HEK293T (cell line): ENCODE measurements around the gene OVCA2.

Experiments
- CTCF ChIA-PET: fragments of 350-600 bp; formaldehyde crosslinking; extraction: SDS; loops from one replicate; lab custom pipeline; 2021; ENCODE audit warnings: antibody characterized with exemption, inconsistent platforms; lab: Yijun Ruan, JAX
- POLR2A ChIA-PET: fragments of 350-600 bp; formaldehyde crosslinking; extraction: SDS; loops from one replicate; lab custom pipeline; 2020; ENCODE audit warnings: antibody characterized with exemption, inconsistent platforms; lab: Yijun Ruan, JAX
- DNase-seq: peaks from one replicate; pipeline ENCODE4 v3.0.0; 2012; ENCODE audit warnings: mixed read lengths; ENCODE audit errors: extremely low spot score
- ARNT ChIP-seq: fragments of 450-650 bp; IDR thresholded peaks from 2 replicates; pipeline ENCODE4 v1.6.1; 2017; ENCODE audit warnings: mild to moderate bottlenecking
- BHLHE40 ChIP-seq: fragments of 450-650 bp; IDR thresholded peaks from 2 replicates; pipeline ENCODE4 v1.6.1; 2016; ENCODE audit warnings: mild to moderate bottlenecking, moderate library complexity, borderline replicate concordance
- CTBP1 ChIP-seq: fragments of 450-650 bp; IDR thresholded peaks from 2 replicates; pipeline ENCODE4 v1.6.1; 2016; ENCODE audit warnings: borderline replicate concordance
- ELF4 ChIP-seq: fragments of 450-650 bp; IDR thresholded peaks from 2 replicates; pipeline ENCODE4 v1.6.1; 2017; ENCODE audit warnings: antibody characterized with exemption
- FOXA1 ChIP-seq: fragments of 450-650 bp; IDR thresholded peaks from 2 replicates; pipeline ENCODE4 v1.6.1; 2016; ENCODE audit warnings: mild to moderate bottlenecking
- FOXK2 ChIP-seq: fragments of 450-650 bp; IDR thresholded peaks from 2 replicates; pipeline ENCODE4 v1.6.1; 2016; ENCODE audit warnings: mild to moderate bottlenecking
- FOXM1 ChIP-seq: fragments of 450-650 bp; IDR thresholded peaks from 2 replicates; pipeline ENCODE4 v1.6.1; 2017; ENCODE audit warnings: mild to moderate bottlenecking, borderline replicate concordance
- HDGF ChIP-seq: fragments of 450-650 bp; IDR thresholded peaks from 2 replicates; pipeline ENCODE4 v1.6.1; 2017; ENCODE audit warnings: antibody characterized with exemption, borderline replicate concordance
- L3MBTL2 ChIP-seq: fragments of 450-650 bp; conservative IDR thresholded peaks from 2 replicates; pipeline ENCODE4 v1.6.1; 2016; ENCODE audit warnings: mild to moderate bottlenecking
- LEF1 ChIP-seq: fragments of 450-650 bp; IDR thresholded peaks from 2 replicates; pipeline ENCODE4 v1.6.1; 2017; ENCODE audit warnings: mild to moderate bottlenecking, borderline replicate concordance
- NFRKB ChIP-seq: fragments of 450-650 bp; IDR thresholded peaks from 2 replicates; pipeline ENCODE4 v1.6.1; 2016; ENCODE audit warnings: mild to moderate bottlenecking, moderate library complexity
- PKNOX1 ChIP-seq: fragments of 450-650 bp; IDR thresholded peaks from 2 replicates; pipeline ENCODE4 v1.6.1; 2016
- SP1 ChIP-seq: fragments of 450-650 bp; IDR thresholded peaks from 2 replicates; pipeline ENCODE4 v1.6.1; 2017
- SUZ12 ChIP-seq: fragments of 450-650 bp; IDR thresholded peaks from 2 replicates; pipeline ENCODE4 v1.6.1; 2016; ENCODE audit warnings: mild to moderate bottlenecking
- TARDBP ChIP-seq: fragments of 450-650 bp; IDR thresholded peaks from 2 replicates; pipeline ENCODE4 v1.6.1; 2016
- ZNF384 ChIP-seq: fragments of 450-650 bp; IDR thresholded peaks from 2 replicates; pipeline ENCODE4 v1.6.1; 2016

Gene OVCA2

GRCh38 chr17:2074919-2075318, 33.1 kb downstream of the OVCA2 start:
- ChIA-PET POLR2A (no interaction called here), CTCF (no interaction called here)
- TF ChIP-seq PKNOX1 = no peak
- no peak for TF ChIP-seq ARNT
- no peak for TF ChIP-seq HDGF
- no peak for TF ChIP-seq ZNF384
- TF ChIP-seq ELF4 = no peak
- TF ChIP-seq L3MBTL2 = no peak
- no peak for TF ChIP-seq FOXM1
- TF ChIP-seq NFRKB = no peak
- TF ChIP-seq SUZ12 = no peak
- no peak for TF ChIP-seq FOXK2
- TF ChIP-seq SP1 = no peak
- no peak for TF ChIP-seq BHLHE40
- no peak for TF ChIP-seq LEF1
- TF ChIP-seq TARDBP = no peak
- no peak for TF ChIP-seq CTBP1
- no peak for TF ChIP-seq FOXA1
- no peak for DNase-seq

GRCh38 chr17:2075336-2076086, 33.7 kb downstream of the OVCA2 start:
- ChIA-PET CTCF (interaction anchor here (0.7 kb wide), 1 partner anchor 11 kb away, joined by 4 read pairs; no protein-coding TSS in a partner anchor), POLR2A (interaction anchor here (0.9 kb wide), 1 partner anchor 260 kb away, joined by 3 read pairs; no protein-coding TSS in a partner anchor)
- TF ChIP-seq HDGF (no peak), PKNOX1 (no peak), BHLHE40 (no peak), ARNT (no peak)
- no peak for DNase-seq

- TF ChIP-seq TARDBP (no peak), HDGF (no peak), CTBP1 (no peak), ZNF384 (no peak), BHLHE40 (no peak), FOXK2 (no peak), ELF4 (no peak), ARNT (no peak), FOXM1 (no peak), L3MBTL2 (no peak), SUZ12 (no peak), NFRKB (no peak), FOXA1 (no peak), PKNOX1 (no peak), LEF1 (no peak), SP1 (no peak)
- ChIA-PET POLR2A (interaction anchor here (0.9 kb wide), 1 partner anchor 260 kb away, joined by 3 read pairs; no protein-coding TSS in a partner anchor), CTCF (interaction anchor here (0.7 kb wide), 1 partner anchor 12 kb away, joined by 4 read pairs; no protein-coding TSS in a partner anchor)
- DNase-seq = no peak
Observed at GRCh38 chr17:2076087-2076984, 34.5 kb downstream of the OVCA2 start.

GRCh38 chr17:2077040-2077439, 35.2 kb downstream of the OVCA2 start:
- ChIA-PET CTCF (no interaction called here), POLR2A (no interaction called here)
- no peak for DNase-seq
- TF ChIP-seq TARDBP (no peak), NFRKB (no peak), ARNT (no peak), ZNF384 (no peak), FOXM1 (no peak), L3MBTL2 (no peak), ELF4 (no peak), SUZ12 (no peak)

GRCh38 chr17:2081564-2081963, 39.7 kb downstream of the OVCA2 start:
- ChIA-PET CTCF (no interaction called here), POLR2A (interaction anchor here (1.1 kb wide), 1 partner anchor 90 kb away, joined by 3 read pairs; no protein-coding TSS in a partner anchor)
- TF ChIP-seq ELF4 (no peak), FOXA1 (no peak), ZNF384 (no peak)
- DNase-seq = no peak
